ENCODE results near the gene IDH1. TPM values are rescaled to one million over a fixed set of nuclear protein-coding genes. Genes with fewer than 3 reads are reported as not detected.

The IDH1 gene
- total RNA-seq, 4 donors from 2014 or later: 38.4 to 58.3 (median 43.9) TPM

DNA sequence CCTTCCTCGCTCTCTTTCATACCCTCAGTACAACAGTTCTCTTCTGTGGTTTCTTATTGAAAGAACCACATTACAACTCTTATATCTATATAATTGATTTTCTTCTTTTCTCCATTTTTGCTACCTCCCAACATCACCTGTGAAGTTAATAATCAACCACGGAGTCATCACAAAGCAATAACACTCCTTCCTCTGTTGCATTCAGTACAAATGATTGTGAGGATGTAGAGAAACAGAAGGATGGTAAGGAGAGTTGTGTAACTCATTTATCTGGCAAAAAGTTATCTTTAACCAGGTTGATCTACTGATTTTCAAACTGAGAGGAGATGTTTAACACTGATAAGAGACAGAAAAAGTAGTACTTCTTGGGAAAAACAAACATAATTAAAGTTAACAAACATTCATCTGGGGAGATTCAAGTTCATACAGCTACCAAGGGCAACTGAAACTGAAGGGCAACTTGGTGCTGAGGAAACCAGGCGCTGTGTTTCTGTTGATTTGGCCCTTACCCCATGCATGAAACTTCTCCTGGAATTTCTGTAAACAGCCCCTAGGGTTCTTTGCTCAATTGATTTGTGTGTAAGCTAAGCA is 14.2 kb downstream of the IDH1 start:
- H3K27ac ChIP-seq: no peak overlapping the region
- TF ChIP-seq EP300 (IDR thresholded peaks at IDR 0.05) (no peak), POLR2A (IDR thresholded peaks at IDR 0.05) (no peak), POLR2AphosphoS5 (IDR thresholded peaks at IDR 0.05) (no peak)
- TF ChIP-seq, protein P1, sequence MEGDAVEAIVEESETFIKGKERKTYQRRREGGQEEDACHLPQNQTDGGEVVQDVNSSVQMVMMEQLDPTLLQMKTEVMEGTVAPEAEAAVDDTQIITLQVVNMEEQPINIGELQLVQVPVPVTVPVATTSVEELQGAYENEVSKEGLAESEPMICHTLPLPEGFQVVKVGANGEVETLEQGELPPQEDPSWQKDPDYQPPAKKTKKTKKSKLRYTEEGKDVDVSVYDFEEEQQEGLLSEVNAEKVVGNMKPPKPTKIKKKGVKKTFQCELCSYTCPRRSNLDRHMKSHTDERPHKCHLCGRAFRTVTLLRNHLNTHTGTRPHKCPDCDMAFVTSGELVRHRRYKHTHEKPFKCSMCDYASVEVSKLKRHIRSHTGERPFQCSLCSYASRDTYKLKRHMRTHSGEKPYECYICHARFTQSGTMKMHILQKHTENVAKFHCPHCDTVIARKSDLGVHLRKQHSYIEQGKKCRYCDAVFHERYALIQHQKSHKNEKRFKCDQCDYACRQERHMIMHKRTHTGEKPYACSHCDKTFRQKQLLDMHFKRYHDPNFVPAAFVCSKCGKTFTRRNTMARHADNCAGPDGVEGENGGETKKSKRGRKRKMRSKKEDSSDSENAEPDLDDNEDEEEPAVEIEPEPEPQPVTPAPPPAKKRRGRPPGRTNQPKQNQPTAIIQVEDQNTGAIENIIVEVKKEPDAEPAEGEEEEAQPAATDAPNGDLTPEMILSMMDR (IDR thresholded peaks at IDR 0.05): no peak
- whole genome bisulfite sequencing: 90% methylated on average over 3 of the region's 3 CpGs
- no peaks in the 10 kb centered on the region for H3K27me3 ChIP-seq
- H3K9me3 ChIP-seq: no peaks in the 10 kb centered on the region
- DNase-seq (ENCODE audit: low spot score in 2 of 2): no peak
- H3K4me1 ChIP-seq: no peaks in the 10 kb centered on the region
- H3K4me3 ChIP-seq: no peak overlapping the region
- peaks cover 78% of the 10 kb centered on the region for H3K36me3 ChIP-seq

DNA sequence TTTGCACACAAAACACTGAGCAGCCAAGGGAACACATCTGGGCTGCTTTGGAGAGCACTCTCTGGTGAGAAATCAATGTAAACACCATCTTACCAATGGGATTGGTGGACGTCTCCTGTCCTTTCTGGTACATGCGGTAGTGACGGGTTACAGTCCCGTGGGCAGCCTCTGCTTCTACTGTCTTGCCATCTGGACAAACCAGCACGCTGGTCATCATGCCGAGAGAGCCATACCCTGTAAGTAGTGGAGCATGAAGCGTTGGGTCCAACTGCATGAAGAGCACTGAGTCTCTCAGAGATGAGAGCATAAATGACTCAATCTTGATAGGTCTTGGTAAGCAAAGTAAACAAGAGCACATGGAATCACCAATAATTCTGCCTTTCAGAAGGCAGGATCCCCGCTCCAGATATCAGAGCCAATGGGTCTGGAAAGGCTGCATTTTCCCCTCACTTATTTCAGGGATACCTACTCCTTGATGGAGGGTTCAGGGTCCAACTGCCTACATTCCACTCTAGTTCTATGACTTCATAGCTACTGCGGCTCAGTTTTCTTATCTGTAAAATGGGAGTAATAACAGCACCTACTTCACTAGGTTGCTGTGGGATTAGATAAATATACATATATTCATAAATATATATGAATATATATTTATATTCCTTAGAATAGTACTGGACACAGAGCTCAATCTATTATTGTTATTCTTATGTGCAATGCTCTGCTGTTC is 14.9 kb downstream of the IDH1 start:
- DNase-seq (ENCODE audit: low spot score in 2 of 2): no peak
- TF ChIP-seq, protein P1 (IDR thresholded peaks at IDR 0.05): no peak
- TF ChIP-seq POLR2AphosphoS5 (IDR thresholded peaks at IDR 0.05) (no peak), EP300 (IDR thresholded peaks at IDR 0.05) (no peak), POLR2A (IDR thresholded peaks at IDR 0.05) (no peak)
- peaks cover 82% of the 10 kb centered on the region for H3K36me3 ChIP-seq
- H3K4me3 ChIP-seq: no peak overlapping the region
- H3K27me3 ChIP-seq: no peaks in the 10 kb centered on the region
- 91% methylated on average over 7 of the region's 9 CpGs for WGBS
- no peak overlapping the region for H3K27ac ChIP-seq
- no peaks in the 10 kb centered on the region for H3K4me1 ChIP-seq
- no peaks in the 10 kb centered on the region for H3K9me3 ChIP-seq

DNA sequence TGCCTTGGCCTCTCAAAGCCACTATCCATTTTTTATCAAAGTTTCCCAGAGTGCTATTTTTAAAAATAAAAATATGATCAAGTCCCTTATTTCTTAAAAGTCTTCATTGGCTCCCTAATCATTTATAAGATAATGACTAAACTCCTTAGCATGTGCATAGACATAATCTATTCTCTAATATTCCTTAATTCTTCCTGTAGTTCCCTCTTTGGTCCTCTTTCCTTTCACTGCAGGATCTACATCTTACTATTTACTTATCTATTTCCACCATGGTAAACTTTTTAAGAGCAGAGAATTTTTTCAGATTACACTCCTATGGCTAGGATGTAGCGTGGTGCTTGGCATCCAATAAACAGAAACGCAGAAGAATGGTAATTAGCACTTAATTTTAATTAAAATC is 19.0 kb downstream of the IDH1 start:
- H3K4me1 ChIP-seq: no peaks in the 10 kb centered on the region
- TF ChIP-seq POLR2AphosphoS5 (IDR thresholded peaks at IDR 0.05): no peak
- WGBS: 67% methylated on average over 2 of the region's 2 CpGs
- no peak overlapping the region for H3K4me3 ChIP-seq
- H3K27ac ChIP-seq: no peak overlapping the region
- no peak for DNase-seq (ENCODE audit: low spot score in 2 of 2)
- no peaks in the 10 kb centered on the region for H3K9me3 ChIP-seq
- H3K27me3 ChIP-seq: no peaks in the 10 kb centered on the region
- H3K36me3 ChIP-seq: peaks cover 54% of the 10 kb centered on the region

DNA sequence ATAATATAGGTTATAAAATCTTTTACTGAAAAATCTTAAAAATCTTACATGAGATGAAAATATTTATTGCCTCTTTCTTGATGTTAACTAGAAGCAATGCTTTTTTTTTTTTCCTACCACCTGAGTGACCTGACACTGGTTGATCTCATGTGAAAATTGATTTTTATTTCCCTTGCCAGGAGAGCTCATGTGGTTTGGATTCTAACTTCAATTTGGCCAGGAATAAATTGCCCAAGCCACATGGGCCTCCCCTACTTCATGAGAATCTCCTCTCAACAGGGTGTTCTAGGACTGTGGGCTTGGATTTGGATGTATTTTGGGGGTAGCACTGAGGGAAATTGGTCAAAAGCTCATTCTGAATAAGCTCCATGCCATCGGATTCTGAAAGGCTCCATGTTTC is 20.1 kb downstream of the IDH1 start:
- no peak overlapping the region for H3K27ac ChIP-seq
- TF ChIP-seq POLR2A (IDR thresholded peaks at IDR 0.05): no peak
- TF ChIP-seq, protein P1 (IDR thresholded peaks at IDR 0.05): no peak
- no peak for TF ChIP-seq EP300 (IDR thresholded peaks at IDR 0.05)
- no peak for TF ChIP-seq POLR2AphosphoS5 (IDR thresholded peaks at IDR 0.05)
- DNase-seq (ENCODE audit: low spot score in 2 of 2): no peak
- H3K36me3 ChIP-seq: peaks cover 45% of the 10 kb centered on the region
- H3K4me1 ChIP-seq: no peaks in the 10 kb centered on the region
- no peaks in the 10 kb centered on the region for H3K9me3 ChIP-seq
- no peaks in the 10 kb centered on the region for H3K27me3 ChIP-seq
- 100% methylated on average over 1 of the region's 1 CpG for WGBS
- no peak overlapping the region for H3K4me3 ChIP-seq

DNA sequence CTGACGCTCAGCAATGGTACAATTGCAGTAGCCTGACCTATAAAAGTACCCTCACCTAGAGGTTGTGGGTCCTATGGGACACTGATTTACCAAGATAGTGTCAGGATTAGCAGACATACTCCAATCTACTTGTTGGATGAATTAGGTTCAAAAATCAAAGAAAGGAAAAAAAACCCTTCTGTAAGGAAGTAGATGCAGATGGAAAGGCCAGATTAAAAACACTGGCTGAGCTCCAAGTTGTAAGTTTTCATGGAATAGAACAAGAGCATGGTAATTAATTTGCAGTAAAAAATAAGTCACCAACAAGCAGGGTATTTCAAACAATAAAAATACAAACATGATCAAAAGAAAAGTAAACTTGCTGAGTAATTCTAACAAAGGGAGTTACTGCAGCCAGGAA is 26.4 kb downstream of the IDH1 start:
- H3K27ac ChIP-seq: no peak overlapping the region
- no peak for DNase-seq (ENCODE audit: low spot score in 2 of 2)
- H3K4me1 ChIP-seq: no peaks in the 10 kb centered on the region
- no peak overlapping the region for H3K4me3 ChIP-seq
- WGBS: 33% methylated on average over 1 of the region's 1 CpG
- no peaks in the 10 kb centered on the region for H3K36me3 ChIP-seq
- no peaks in the 10 kb centered on the region for H3K9me3 ChIP-seq
- TF ChIP-seq EP300 (IDR thresholded peaks at IDR 0.05) (no peak), POLR2A (IDR thresholded peaks at IDR 0.05) (no peak), POLR2AphosphoS5 (IDR thresholded peaks at IDR 0.05) (no peak)
- TF ChIP-seq, protein P1 (IDR thresholded peaks at IDR 0.05): no peak
- H3K27me3 ChIP-seq: no peaks in the 10 kb centered on the region
